ENCODE results near the gene SYCE1L. TPM values are rescaled to one million over a fixed set of nuclear protein-coding genes. Genes with fewer than 3 reads are reported as not detected.
A peak's percentile ranks its signal among the peaks of the same experiment; 100 is the strongest.

Gene SYCE1L
- polyA plus RNA-seq, 2 of the 4 experiments (the other 2 are of a cell fraction) = 1.4 to 6.6 TPM

- TF ChIP-seq E2F6 (IDR thresholded peaks at IDR 0.05; ENCODE audit: borderline replicate concordance, low read depth) = peak; percentile 92
- TF ChIP-seq GATA3 (IDR thresholded peaks at IDR 0.05; ENCODE audit: borderline replicate concordance) = peak; percentile 74; the same call in 1 of the 2 replicates
- TF ChIP-seq NR3C1 (IDR thresholded peaks at IDR 0.05) = no peak
- TF ChIP-seq MYC (IDR thresholded peaks at IDR 0.05; ENCODE audit: borderline replicate concordance, low read length) = no peak
- TF ChIP-seq HDAC2 (IDR thresholded peaks at IDR 0.05) = no peak
- 0 out of 2 replicates have a peak, but pooled peaks have one; percentile 15 for TF ChIP-seq POLR2A (IDR thresholded peaks at IDR 0.05; ENCODE audit: low read length)
- TF ChIP-seq CBX2 (IDR thresholded peaks at IDR 0.05; ENCODE audit: borderline replicate concordance, low read depth) = no peak
- TF ChIP-seq BHLHE40 (IDR thresholded peaks at IDR 0.05; ENCODE audit: low read depth, low read length) = no peak
- no peak; the same call in 1 of the 2 replicates for TF ChIP-seq HOXB13 (CRISPR knock-in tag; IDR thresholded peaks at IDR 0.05; ENCODE audit: low read depth)
- no peak for TF ChIP-seq RAD21 (conservative IDR thresholded peaks at IDR 0.05 in 1 of 2, IDR thresholded peaks at IDR 0.05 in 1 of 2)
- TF ChIP-seq ATOH8 (CRISPR knock-in tag; IDR thresholded peaks at IDR 0.05; ENCODE audit: low read depth) = 0 out of 2 replicates have a peak, but pooled peaks have one; percentile 28
- TF ChIP-seq JUNB (IDR thresholded peaks at IDR 0.05) = peak; percentile 95
- TF ChIP-seq JUN (IDR thresholded peaks at IDR 0.05) = peak; percentile 42 to 57; a peak in 3 of 5 replicates
Observed at GRCh38 chr16:77213542-77214106, 14.4 kb downstream of the SYCE1L start (continued).

- no peak overlapping the region for H3K4me3 ChIP-seq
- peaks cover 48% of the 10 kb centered on the region for H3K4me1 ChIP-seq
- H3K9me3 ChIP-seq = no peaks in the 10 kb centered on the region
- ChIA-PET CTCF (interaction anchor here (1.3 to 1.6 kb wide), 3 partner anchors 22 to 446 kb away, joined by 3 to 7 read pairs (median 5); no protein-coding TSS in a partner anchor), POLR2A (interaction anchor here (2.8 kb wide), 1 partner anchor 24 kb away, joined by 14 read pairs; the partner anchor contains the start of gene MON1B)
- TF ChIP-seq JUNB (IDR thresholded peaks at IDR 0.05) (no peak), HDAC2 (IDR thresholded peaks at IDR 0.05) (no peak), RAD21 (conservative IDR thresholded peaks at IDR 0.05 in 1 of 2, IDR thresholded peaks at IDR 0.05 in 1 of 2) (no peak), CEBPB (IDR thresholded peaks at IDR 0.05) (0 out of 4 replicates have a peak, but pooled peaks of 1 of the 2 experiments have one; percentile 5)
- peak overlapping the region; percentile 98 for H3K4me2 ChIP-seq
- no peak for DNase-seq (ENCODE audit: low read depth in 1 of 2, low spot score in 1 of 2)
- FAIRE-seq = no peak
- WGBS (ENCODE audit: missing lambda C conversion rate) = 83% methylated on average over 7 of the region's 12 CpGs
- no peak for ATAC-seq
- peak overlapping the region; percentile 55 to 85 for H3K27ac ChIP-seq
Observed at GRCh38 chr16:77214411-77215138, 15.4 kb downstream of the SYCE1L start.

- TF ChIP-seq MAX (IDR thresholded peaks at IDR 0.05) = peak; percentile 59; the same call in 1 of the 2 replicates
- TF ChIP-seq CEBPB (IDR thresholded peaks at IDR 0.05) = peak in 1 of 2 experiments; percentile 40; a peak in 1 of 4 replicates
- peak; percentile 97 for TF ChIP-seq GATA3 (IDR thresholded peaks at IDR 0.05; ENCODE audit: borderline replicate concordance)
- TF ChIP-seq CHD2 (IDR thresholded peaks at IDR 0.05; ENCODE audit: low read length, partially characterized antibody) = no peak
- TF ChIP-seq EP300 (IDR thresholded peaks at IDR 0.05) = peak; percentile 19 to 38; a peak in 2 of 5 replicates
- TF ChIP-seq JUNB (IDR thresholded peaks at IDR 0.05) = peak; percentile 81
- TF ChIP-seq FOSL2 (IDR thresholded peaks at IDR 0.05) = peak; percentile 48; the same call in 1 of the 2 replicates
- peak; percentile 78 for TF ChIP-seq FOSL2 (CRISPR knock-in tag; IDR thresholded peaks at IDR 0.05)
- TF ChIP-seq CTCF (IDR thresholded peaks at IDR 0.05) = no peak
- ATAC-seq = peak; percentile 41 to 75; a peak in 5 of 6 replicates
Observed at GRCh38 chr16:77219437-77219836, 20.2 kb downstream of the SYCE1L start.

More at GRCh38 chr16:77219437-77219836, 20.2 kb downstream of the SYCE1L start:
- Histone ChIP-seq H3K9me3 (no peaks in the 10 kb centered on the region), H3K27ac (peak overlapping the region; percentile 29 to 56; a peak in 2 of 6 replicates), H3K4me1 (peaks cover 61% of the 10 kb centered on the region), H3K4me2 (peak overlapping the region; percentile 63), H3K4me3 (no peak overlapping the region)
- FAIRE-seq (peak; percentile 36), DNase-seq (ENCODE audit: low read depth in 1 of 2, low spot score in 1 of 2) (peak; percentile 61 to 66)
- CTCF ChIA-PET = no interaction called here
- POLR2A ChIA-PET = no interaction called here
- WGBS (ENCODE audit: missing lambda C conversion rate) = 3% methylated on average over 3 of the region's 3 CpGs

Data from A549 (cell line).